ENCODE results near the gene PLXNA1. TPM values are rescaled to one million over a fixed set of nuclear protein-coding genes. Genes with fewer than 3 reads are reported as not detected.

PLXNA1 gene
- polyA plus RNA-seq (ENCODE audit: insufficient read length): 31.5 TPM

DNA sequence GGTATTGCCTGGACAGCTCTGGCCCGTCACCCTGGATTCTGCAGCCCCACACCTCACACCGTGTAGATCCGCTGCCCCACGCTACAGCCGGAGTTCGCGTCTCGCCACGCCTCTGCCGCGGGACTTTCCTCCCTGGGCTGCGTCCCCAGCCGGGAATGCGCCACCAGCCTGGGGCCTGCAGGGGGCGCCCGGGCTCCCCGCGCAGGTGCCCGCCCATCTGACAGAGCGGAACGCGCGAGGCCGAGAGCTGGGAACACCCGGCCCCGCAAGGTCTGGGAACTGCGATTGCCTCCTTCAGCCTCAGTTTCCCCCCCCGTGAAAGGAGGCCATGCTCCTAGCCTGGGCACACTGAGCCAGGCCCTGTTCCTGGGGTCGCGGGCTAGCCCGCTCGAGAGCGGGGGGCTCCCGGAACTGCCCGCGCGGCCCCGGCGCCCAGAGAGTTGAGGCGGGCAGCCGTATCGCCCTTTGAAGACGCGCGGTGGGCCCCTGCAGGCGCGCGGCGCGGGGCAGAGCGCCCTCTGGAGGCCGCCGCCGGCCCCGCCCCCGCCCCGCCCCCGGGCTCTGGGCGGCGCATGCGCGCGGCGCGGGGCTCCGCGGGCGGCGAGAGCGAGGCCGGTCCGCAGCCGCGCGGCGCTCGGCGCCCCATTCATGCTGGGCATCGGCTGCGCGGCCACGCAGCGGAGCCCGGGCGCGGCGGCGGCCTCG is at the start of gene PLXNA1:
TSS of gene PLXNA1 (plus strand) at position 645 of the 705 bp plus-strand sequence. CDS start 5,479 bp downstream, outside the sequence.
- no peak for DNase-seq (ENCODE audit: low read depth)

- DNase-seq (ENCODE audit: low read depth): no peak
These were observed 48.8 kb upstream of the PLXNA1 start for GRCh38 chr3:126934031-126934531.

GRCh38 chr3:126934991-126935390 is 47.9 kb upstream of the PLXNA1 start:
- no peak for DNase-seq (ENCODE audit: low read depth)

- no peak for DNase-seq (ENCODE audit: low read depth)
These were observed 47.0 kb upstream of the PLXNA1 start for GRCh38 chr3:126935756-126936509.

- no peak for DNase-seq (ENCODE audit: low read depth)
These were observed 46.0 kb upstream of the PLXNA1 start for GRCh38 chr3:126936853-126937425.

DNA sequence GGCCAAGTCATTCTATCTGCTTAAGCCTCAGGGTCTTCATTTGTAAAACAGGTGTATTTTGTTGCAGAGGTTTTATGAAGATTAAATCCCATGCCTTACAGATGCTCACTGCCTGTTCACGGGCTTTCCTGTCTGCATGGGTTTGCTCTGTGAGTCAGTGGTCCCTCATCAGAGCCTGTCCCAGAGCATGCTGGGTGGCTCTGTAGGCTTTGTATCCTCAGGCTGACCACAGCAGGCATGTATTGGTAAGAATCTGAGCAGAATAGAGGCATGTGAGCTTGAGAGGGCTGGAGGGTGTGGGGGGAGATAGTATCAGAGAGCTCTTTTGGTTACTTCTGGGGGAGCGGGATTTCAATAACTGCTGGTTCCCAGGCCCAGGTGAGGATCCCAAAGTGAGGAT is 45.4 kb upstream of the PLXNA1 start:
- DNase-seq (ENCODE audit: low read depth): no peak

DNA sequence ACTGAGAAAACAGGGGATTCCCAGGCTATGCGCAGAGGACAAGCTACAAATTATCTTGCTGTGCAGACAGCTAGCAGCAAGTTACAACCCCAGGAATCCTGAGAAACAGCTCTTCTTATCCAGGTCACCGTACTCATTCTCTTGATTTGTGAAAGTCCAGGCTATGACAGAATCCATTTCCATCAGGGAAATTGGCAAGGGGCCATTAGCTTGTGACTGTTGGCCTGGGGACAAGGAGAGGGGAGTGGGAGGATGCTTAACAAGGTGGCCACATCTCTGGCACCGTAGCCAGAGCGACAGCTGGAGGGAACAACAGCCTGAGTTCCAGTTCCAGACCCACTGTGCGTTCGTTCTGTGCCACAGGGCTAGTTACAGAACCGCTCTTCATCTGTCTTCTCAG is 44.9 kb upstream of the PLXNA1 start:
- no peak for DNase-seq (ENCODE audit: low read depth)

- DNase-seq (ENCODE audit: low read depth): no peak
These were observed 44.2 kb upstream of the PLXNA1 start for GRCh38 chr3:126938520-126939337.

GRCh38 chr3:126939338-126939718 is 43.6 kb upstream of the PLXNA1 start:
- no peak for DNase-seq (ENCODE audit: low read depth)

GRCh38 chr3:126939733-126940132 is 43.2 kb upstream of the PLXNA1 start:
- no peak for DNase-seq (ENCODE audit: low read depth)

DNA sequence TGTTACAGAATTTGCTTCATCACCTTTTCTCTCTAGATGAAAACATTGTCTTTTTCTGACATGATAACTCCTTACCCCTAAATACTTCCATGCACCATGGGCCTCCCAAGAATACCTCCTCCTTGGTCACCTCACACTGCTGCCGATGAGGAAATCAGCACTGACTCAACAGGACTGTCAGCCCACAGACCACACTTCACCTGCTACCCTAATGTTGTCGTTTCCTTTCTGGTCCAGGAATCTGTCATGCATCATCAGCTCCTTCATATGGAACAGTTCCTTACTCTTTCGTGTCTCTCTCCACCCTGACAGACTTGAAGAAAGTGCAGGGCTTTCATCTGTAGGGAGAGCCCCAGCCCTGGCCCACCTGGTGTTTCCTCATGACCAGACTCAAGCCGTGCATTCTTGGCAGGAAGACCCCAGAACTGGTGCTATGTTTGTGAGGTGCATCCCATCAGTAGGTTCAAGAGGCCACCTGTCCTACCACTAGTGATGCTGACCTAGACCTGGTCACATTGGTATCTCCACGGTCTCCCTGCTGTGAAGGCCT is 41.1 kb upstream of the PLXNA1 start:
- no peak for DNase-seq (ENCODE audit: low read depth)

- DNase-seq (ENCODE audit: low read depth): no peak
These were observed 38.6 kb upstream of the PLXNA1 start for GRCh38 chr3:126944089-126944965.

GRCh38 chr3:126945171-126945721 is 37.7 kb upstream of the PLXNA1 start:
- no peak for DNase-seq (ENCODE audit: low read depth)

- DNase-seq (ENCODE audit: low read depth): no peak
These were observed 37.0 kb upstream of the PLXNA1 start for GRCh38 chr3:126945891-126946290.

DNA sequence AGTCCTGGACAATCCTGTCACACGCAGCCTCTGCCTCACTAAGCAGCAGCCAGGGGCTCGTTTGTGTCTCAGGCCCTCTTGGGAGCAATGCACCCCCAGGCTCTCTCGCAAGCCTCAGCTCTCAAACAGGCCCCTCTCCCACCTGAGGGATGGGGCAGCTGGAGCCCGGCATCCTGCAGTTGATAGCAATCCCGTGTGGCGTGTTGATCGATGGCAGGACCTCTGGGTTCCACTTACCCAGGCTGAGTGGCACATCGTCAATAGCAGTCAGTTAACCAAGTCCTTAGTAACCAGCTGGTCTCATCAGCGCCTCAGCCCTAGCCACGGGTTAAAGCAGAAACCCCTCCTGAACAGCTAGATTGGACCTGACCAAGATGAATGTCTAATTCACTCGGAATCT is 36.5 kb upstream of the PLXNA1 start:
- no peak for DNase-seq (ENCODE audit: low read depth)

GRCh38 chr3:126947429-126947828 is 35.5 kb upstream of the PLXNA1 start:
- DNase-seq (ENCODE audit: low read depth): no peak

- DNase-seq (ENCODE audit: low read depth): no peak
These were observed 33.9 kb upstream of the PLXNA1 start for GRCh38 chr3:126948980-126949535.

DNA sequence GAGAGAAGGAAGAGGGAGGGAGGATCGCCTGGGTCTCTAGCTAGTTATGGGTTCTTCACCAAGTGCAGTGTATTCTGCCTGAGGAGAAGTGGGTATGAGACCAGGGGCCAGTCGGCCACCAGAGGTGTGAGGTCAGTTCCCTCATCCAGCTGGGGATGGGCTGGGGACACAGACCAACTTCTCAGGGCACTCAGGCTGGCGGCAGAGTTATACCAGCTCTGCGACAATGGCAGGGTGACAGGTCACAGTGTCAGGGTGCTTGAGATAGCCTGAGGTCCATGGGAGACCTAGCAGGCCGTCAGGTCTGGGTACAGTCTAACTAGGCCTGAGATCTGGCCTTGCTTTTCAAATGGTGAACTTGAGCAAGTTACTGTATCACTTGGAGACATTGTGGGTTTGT is 31.4 kb upstream of the PLXNA1 start:
- DNase-seq (ENCODE audit: low read depth): no peak

DNA sequence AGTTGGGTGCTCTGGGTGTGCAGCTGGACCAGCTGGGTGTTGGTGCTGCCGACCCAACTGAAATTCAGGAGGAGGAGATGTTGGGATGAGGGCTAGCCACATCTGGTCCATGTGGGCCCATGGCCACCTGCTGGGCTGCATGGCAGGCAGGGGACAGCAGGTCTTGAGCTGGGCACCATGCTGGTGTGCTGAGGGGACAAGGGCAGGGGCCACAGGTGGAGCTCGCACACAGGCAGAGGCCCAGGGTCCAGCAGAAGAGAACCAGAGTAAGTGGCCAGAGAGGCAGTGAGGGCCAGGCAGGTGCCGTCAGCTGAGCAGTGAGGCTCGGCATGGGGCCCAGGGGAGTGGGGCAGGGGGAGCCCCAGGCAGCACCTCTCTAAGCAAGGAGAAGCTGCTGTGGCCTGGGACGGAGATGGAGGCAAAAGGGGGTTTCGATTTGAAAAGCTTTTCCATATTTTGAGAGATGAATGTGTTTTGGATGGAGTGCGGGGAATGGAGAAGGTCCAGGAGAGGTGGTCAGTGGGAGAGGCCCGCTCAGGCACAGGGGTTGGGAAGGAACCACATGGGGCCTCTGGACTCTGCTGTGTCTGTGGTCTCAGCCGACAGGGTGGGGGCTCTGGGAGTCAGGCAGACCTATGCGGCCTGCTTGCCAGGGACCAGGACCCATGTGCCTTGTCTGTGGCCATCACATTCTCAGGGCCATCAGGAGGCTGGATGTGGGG is 30.5 kb upstream of the PLXNA1 start:
- DNase-seq (ENCODE audit: low read depth): no peak

Measured in forelimb muscle (tissue), 1 donor.